ENCODE data around the gene RAP1A.

RAP1A gene

GRCh38 chr1:111619635-111620440 lies at the start of gene RAP1A:
Gene RAP1A (plus strand): TSS chr1:111619789. CDS start chr1:111691361, 71,572 bp downstream.
- DNase-seq = peak; percentile 96

GRCh38 chr1:111569913-111570312 lies 49.7 kb upstream of the RAP1A start:
- DNase-seq = no peak

GRCh38 chr1:111570781-111571181 lies 48.8 kb upstream of the RAP1A start:
- DNase-seq = peak; percentile 8

GRCh38 chr1:111571239-111571638 lies 48.4 kb upstream of the RAP1A start:
- no peak for DNase-seq

GRCh38 chr1:111571987-111572386 lies 47.6 kb upstream of the RAP1A start:
- DNase-seq = no peak

GRCh38 chr1:111576547-111576946 lies 43.0 kb upstream of the RAP1A start:
- no peak for DNase-seq

- DNase-seq = peak; percentile 19
These were observed 41.8 kb upstream of the RAP1A start for GRCh38 chr1:111577814-111578213.

- DNase-seq = no peak
These were observed 38.4 kb upstream of the RAP1A start for GRCh38 chr1:111581166-111581565.

- no peak for DNase-seq
These were observed 37.6 kb upstream of the RAP1A start for GRCh38 chr1:111582016-111582415.

GRCh38 chr1:111582644-111583618 lies 36.7 kb upstream of the RAP1A start:
- no peak for DNase-seq

GRCh38 chr1:111585447-111586086 lies 34.0 kb upstream of the RAP1A start:
- DNase-seq = no peak

- no peak for DNase-seq
These were observed 33.5 kb upstream of the RAP1A start for GRCh38 chr1:111586112-111586511.

GRCh38 chr1:111587509-111588174 lies 31.9 kb upstream of the RAP1A start:
- DNase-seq = peak; percentile 5

- DNase-seq = no peak
These were observed 27.7 kb upstream of the RAP1A start for GRCh38 chr1:111591937-111592336.

GRCh38 chr1:111592389-111593361 lies 26.9 kb upstream of the RAP1A start:
- DNase-seq = peak; percentile 60

- DNase-seq = no peak
These were observed 25.9 kb upstream of the RAP1A start for GRCh38 chr1:111593403-111594305.

GRCh38 chr1:111594306-111594693 lies 25.3 kb upstream of the RAP1A start:
- DNase-seq = no peak

- no peak for DNase-seq
These were observed 23.8 kb upstream of the RAP1A start for GRCh38 chr1:111595807-111596206.

- DNase-seq = no peak
These were observed 23.1 kb upstream of the RAP1A start for GRCh38 chr1:111596499-111596898.

GRCh38 chr1:111597426-111597825 lies 22.2 kb upstream of the RAP1A start:
- DNase-seq = no peak

All from DMS53 (cell line).